NT2/D1 (cell line): ENCODE data around the gene CKS1B.

ENCODE experiments used
- YY1 ChIP-seq: IDR thresholded peaks from 2 replicates; pipeline ENCODE4 v1.6.1; 2011; ENCODE audit not compliant: insufficient read length, insufficient read depth
- ZNF274 ChIP-seq: IDR thresholded peaks from 2 replicates; pipeline ENCODE4 v1.6.1; 2011; ENCODE audit warnings: mild to moderate bottlenecking, low read depth, low read length

DNA sequence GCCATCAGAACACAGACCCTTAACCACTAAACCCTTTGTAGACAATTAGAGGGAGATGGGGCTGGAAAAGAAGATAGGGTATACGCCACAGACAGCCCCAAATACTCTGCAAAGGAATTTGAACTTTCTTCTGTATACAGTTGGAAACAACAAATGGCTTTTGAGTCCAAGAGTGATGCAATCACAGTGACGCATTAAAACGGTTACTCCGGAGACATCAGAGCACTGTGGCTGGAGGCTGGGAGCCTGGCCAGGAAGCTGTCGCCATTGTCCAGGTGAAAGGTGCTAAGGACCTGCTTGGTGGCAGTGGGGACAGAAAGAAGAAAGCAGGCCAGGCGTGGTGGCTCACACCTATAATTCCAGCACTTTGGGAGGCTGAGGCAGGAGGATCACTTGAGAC, 12.8 kb downstream of the CKS1B start:
- TF ChIP-seq YY1, result no peak
- TF ChIP-seq ZNF274, result no peak
